ENCODE results near the gene ASXL2. TPM values are rescaled to one million over a fixed set of nuclear protein-coding genes. Genes with fewer than 3 reads are reported as not detected.

The ASXL2 gene
- total RNA-seq, 1 donor from 2014 or later, result 22.7 TPM

GRCh38 chr2:25720575-25720974 is 157.7 kb downstream of the ASXL2 start:
- Mint-ChIP-seq H3K27ac (ENCODE audit: unreplicated experiment) (no peak overlapping the region), H3K9me3 (peaks cover 2% of the 10 kb centered on the region), H3K36me3 (ENCODE audit: low read depth) (no peaks in the 10 kb centered on the region), H3K4me1 (peaks cover 12% of the 10 kb centered on the region), H3K27me3 (ENCODE audit: low read depth) (no peaks in the 10 kb centered on the region), H3K4me3 (no peak overlapping the region)
- DNase-seq (ENCODE audit: low read depth, low spot score), result no peak
- TF ChIP-seq CTCF (conservative IDR thresholded peaks at IDR 0.05), result no peak

- Mint-ChIP-seq H3K9me3 (no peaks in the 10 kb centered on the region), H3K36me3 (ENCODE audit: low read depth) (no peaks in the 10 kb centered on the region), H3K27ac (ENCODE audit: unreplicated experiment) (no peak overlapping the region), H3K4me3 (no peak overlapping the region), H3K27me3 (ENCODE audit: low read depth) (no peaks in the 10 kb centered on the region), H3K4me1 (peaks cover 6% of the 10 kb centered on the region)
- DNase-seq (ENCODE audit: low read depth, low spot score), result no peak
- TF ChIP-seq CTCF (conservative IDR thresholded peaks at IDR 0.05), result no peak
Observed at GRCh38 chr2:25714740-25715139, 163.5 kb downstream of the ASXL2 start.

GRCh38 chr2:25712455-25712854 is 165.8 kb downstream of the ASXL2 start:
- no peak for DNase-seq (ENCODE audit: low read depth, low spot score)
- no peak for TF ChIP-seq CTCF (conservative IDR thresholded peaks at IDR 0.05)
- H3K27ac Mint-ChIP-seq (ENCODE audit: unreplicated experiment), result no peak overlapping the region
- no peaks in the 10 kb centered on the region for H3K9me3 Mint-ChIP-seq
- no peak overlapping the region for H3K4me3 Mint-ChIP-seq
- peaks cover 6% of the 10 kb centered on the region for H3K4me1 Mint-ChIP-seq
- H3K27me3 Mint-ChIP-seq (ENCODE audit: low read depth), result no peaks in the 10 kb centered on the region
- no peaks in the 10 kb centered on the region for H3K36me3 Mint-ChIP-seq (ENCODE audit: low read depth)

GRCh38 chr2:25711675-25712354 is 166.5 kb downstream of the ASXL2 start:
- Mint-ChIP-seq H3K27ac (ENCODE audit: unreplicated experiment) (no peak overlapping the region), H3K9me3 (no peaks in the 10 kb centered on the region), H3K4me3 (no peak overlapping the region), H3K36me3 (ENCODE audit: low read depth) (no peaks in the 10 kb centered on the region), H3K4me1 (peaks cover 6% of the 10 kb centered on the region), H3K27me3 (ENCODE audit: low read depth) (no peaks in the 10 kb centered on the region)
- TF ChIP-seq CTCF (conservative IDR thresholded peaks at IDR 0.05), result no peak
- DNase-seq (ENCODE audit: low read depth, low spot score), result no peak

GRCh38 chr2:25710750-25711149 is 167.5 kb downstream of the ASXL2 start:
- Mint-ChIP-seq H3K27ac (ENCODE audit: unreplicated experiment) (no peak overlapping the region), H3K9me3 (no peaks in the 10 kb centered on the region), H3K36me3 (ENCODE audit: low read depth) (no peaks in the 10 kb centered on the region), H3K4me3 (no peak overlapping the region), H3K27me3 (ENCODE audit: low read depth) (no peaks in the 10 kb centered on the region), H3K4me1 (peaks cover 6% of the 10 kb centered on the region)
- TF ChIP-seq CTCF (conservative IDR thresholded peaks at IDR 0.05), result no peak
- no peak for DNase-seq (ENCODE audit: low read depth, low spot score)

All from neural crest cell (in vitro differentiated cells).